SU-DHL-6 (cell line): Measurements from ENCODE around the gene EFTUD2.

ENCODE experiments used
- H2AFZ ChIP-seq: fragments of 200-600 bp; sonication (generic); 2 replicates; pipeline ENCODE4 v1.6.1; 2014; ENCODE audit warnings: low read depth, mild to moderate bottlenecking, moderate library complexity, mixed read lengths, antibody characterized with exemption, low read length; ENCODE audit not compliant: severe bottlenecking
- H3F3A ChIP-seq: fragments of 200-600 bp; shearing (Covaris generic); 2 replicates; pipeline ENCODE4 v1.6.0; 2016; ENCODE audit warnings: antibody characterized with exemption, mild to moderate bottlenecking; ENCODE audit not compliant: insufficient read depth
- H3K27ac ChIP-seq: fragments of 200-600 bp; sonication (generic); 2 replicates; pipeline ENCODE4 v1.5.1; 2016; ENCODE audit warnings: low read depth, mild to moderate bottlenecking, low read length, moderate library complexity, mixed read lengths
- H3K27me3 ChIP-seq: fragments of 200-600 bp; sonication (generic), shearing (Covaris generic); 2 replicates; pipeline ENCODE4 v1.6.0; 2014; ENCODE audit warnings: mild to moderate bottlenecking, low read length
- H3K36me3 ChIP-seq: fragments of 200-600 bp; sonication (generic); 2 replicates; pipeline ENCODE4 v1.6.1; 2014; ENCODE audit warnings: mild to moderate bottlenecking, low read length, mixed read lengths
- H3K4me2 ChIP-seq: fragments of 300-600, 200-600 bp; shearing (Covaris generic), sonication (generic); 2 replicates; pipeline ENCODE4 v1.6.0; 2014; ENCODE audit warnings: low read length, low read depth, mild to moderate bottlenecking; ENCODE audit not compliant: poor library complexity, severe bottlenecking
- H3K4me3 ChIP-seq: fragments of 200-600 bp; sonication (generic); 2 replicates; pipeline ENCODE4 v1.5.1; 2014; ENCODE audit warnings: antibody characterized with exemption, low read length, mild to moderate bottlenecking, mixed read lengths; ENCODE audit not compliant: insufficient read depth, poor library complexity, severe bottlenecking
- H3K79me2 ChIP-seq: fragments of 200-600 bp; sonication (generic); 2 replicates; pipeline ENCODE4 v1.6.1; 2014; ENCODE audit warnings: mild to moderate bottlenecking, low read length, moderate library complexity; ENCODE audit not compliant: insufficient read depth
- H3K9ac ChIP-seq: fragments of 200-600 bp; sonication (generic); 2 replicates; pipeline ENCODE4 v1.7.0; 2014; ENCODE audit warnings: mild to moderate bottlenecking, low read length
- H3K9me2 ChIP-seq: fragments of 200-600 bp; sonication (generic); replicated peaks from 2 replicates; pipeline ENCODE4 v1.6.1; 2014; ENCODE audit warnings: low read length; ENCODE audit not compliant: insufficient read depth
- H3K9me3 ChIP-seq: fragments of 200-600 bp; sonication (generic); 2 replicates; pipeline ENCODE4 v1.6.1; 2014; ENCODE audit warnings: low read length, mixed read lengths; ENCODE audit not compliant: insufficient read depth
- H4K20me1 ChIP-seq: fragments of 200-600 bp; sonication (generic); 2 replicates; pipeline ENCODE4 v1.6.1; 2014; ENCODE audit warnings: low read depth, mild to moderate bottlenecking, antibody characterized with exemption, low read length, moderate library complexity, mixed read lengths
- CTCF ChIP-seq: fragments of 200-600 bp; sonication (generic); IDR thresholded peaks from one replicate; pipeline ENCODE4 v1.5.1; 2017; ENCODE audit warnings: antibody characterized with exemption, mild to moderate bottlenecking, low read length, moderate library complexity; ENCODE audit not compliant: insufficient read depth, poor library complexity, severe bottlenecking
- EZH2phosphoT487 ChIP-seq: fragments of 200-600 bp; sonication (generic), shearing (Covaris generic); conservative IDR thresholded peaks from 2 replicates; pipeline ENCODE4 v1.6.1; 2018; ENCODE audit warnings: mild to moderate bottlenecking, antibody characterized with exemption, low read length, moderate library complexity, mixed read lengths

The EFTUD2 gene

GRCh38 chr17:44917456-44917855 is 18.2 kb upstream of the EFTUD2 start:
- H2AFZ ChIP-seq, result no peak overlapping the region
- H3K4me2 ChIP-seq, result no peak overlapping the region
- no peaks in the 10 kb centered on the region for H4K20me1 ChIP-seq
- no peaks in the 10 kb centered on the region for H3K27me3 ChIP-seq
- H3K36me3 ChIP-seq, result no peaks in the 10 kb centered on the region
- H3K9ac ChIP-seq, result no peak overlapping the region
- no peaks in the 10 kb centered on the region for H3K79me2 ChIP-seq
- no peak overlapping the region for H3K4me3 ChIP-seq
- no peaks in the 10 kb centered on the region for H3F3A ChIP-seq
- no peaks in the 10 kb centered on the region for H3K9me2 ChIP-seq
- no peak for TF ChIP-seq CTCF
- TF ChIP-seq EZH2phosphoT487, result no peak
- no peaks in the 10 kb centered on the region for H3K9me3 ChIP-seq
- H3K27ac ChIP-seq, result no peak overlapping the region

- no peak overlapping the region for H2AFZ ChIP-seq
- TF ChIP-seq CTCF (no peak), EZH2phosphoT487 (no peak)
- H3K79me2 ChIP-seq, result no peaks in the 10 kb centered on the region
- no peak overlapping the region for H3K9ac ChIP-seq
- H3K9me2 ChIP-seq, result no peaks in the 10 kb centered on the region
- H3K27ac ChIP-seq, result no peak overlapping the region
- H4K20me1 ChIP-seq, result no peaks in the 10 kb centered on the region
- no peaks in the 10 kb centered on the region for H3F3A ChIP-seq
- no peaks in the 10 kb centered on the region for H3K9me3 ChIP-seq
- no peak overlapping the region for H3K4me2 ChIP-seq
- H3K36me3 ChIP-seq, result no peaks in the 10 kb centered on the region
- no peak overlapping the region for H3K4me3 ChIP-seq
- no peaks in the 10 kb centered on the region for H3K27me3 ChIP-seq
Measured at GRCh38 chr17:44916781-44917241, 17.6 kb upstream of the EFTUD2 start.

- Histone ChIP-seq H3K9ac (no peak overlapping the region), H3K4me2 (no peak overlapping the region), H3K9me3 (no peaks in the 10 kb centered on the region), H3K79me2 (no peaks in the 10 kb centered on the region), H3K4me3 (no peak overlapping the region), H4K20me1 (no peaks in the 10 kb centered on the region), H2AFZ (no peak overlapping the region), H3K9me2 (no peaks in the 10 kb centered on the region), H3F3A (no peaks in the 10 kb centered on the region), H3K27ac (no peak overlapping the region), H3K27me3 (no peaks in the 10 kb centered on the region), H3K36me3 (no peaks in the 10 kb centered on the region)
- TF ChIP-seq EZH2phosphoT487 (no peak), CTCF (no peak)
Measured at GRCh38 chr17:44915862-44916780, 16.9 kb upstream of the EFTUD2 start.
